Spleen (tissue), 11 donors: Measurements from ENCODE around the gene CD80. TPM values are rescaled to one million over a fixed set of nuclear protein-coding genes. Genes with fewer than 3 reads are reported as not detected.

Experiments used
- DNase-seq: peaks from one replicate; pipeline ENCODE4 v3.0.0-alpha.2; 2020
- H3K27ac ChIP-seq, 8 donors: fragments of 200-600 bp; sonication (generic) in 7 of 8; 1 replicate in 4 of 8; 2 replicates in 4 of 8; pipeline versions ENCODE4 v1.5.0 to v1.8.0; 2016 to 2021; ENCODE audit warnings: inconsistent platforms in 4 of 8, mild to moderate bottlenecking in 4 of 8, moderate library complexity in 1 of 8
- H3K27me3 ChIP-seq, 7 donors: fragments of 200-600 bp; sonication (generic) in 6 of 7; replicated peaks in 1 of 7; 1 replicate in 4 of 7; 2 replicates in 3 of 7; pipeline versions ENCODE4 v1.5.0 to v1.8.0; 2016 to 2021; ENCODE audit warnings: inconsistent platforms in 3 of 7, mild to moderate bottlenecking in 1 of 7
- H3K36me3 ChIP-seq, 6 donors: fragments of 200-600 bp; sonication (generic) in 5 of 6; 1 replicate in 4 of 6; 2 replicates in 2 of 6; pipeline versions ENCODE4 v1.5.0 to v1.8.0; 2016 to 2021; ENCODE audit warnings: inconsistent platforms in 2 of 6
- H3K4me1 ChIP-seq, 6 donors: fragments of 200-600 bp; sonication (generic) in 5 of 6; 1 replicate in 3 of 6; 2 replicates in 3 of 6; pipeline versions ENCODE4 v1.5.0 to v1.8.0; 2016 to 2021; ENCODE audit warnings: inconsistent platforms in 3 of 6
- H3K4me3 ChIP-seq, 8 donors: fragments of 200-600 bp; sonication (generic) in 7 of 8; 1 replicate in 4 of 8; 2 replicates in 4 of 8; pipeline versions ENCODE4 v1.5.0 to v1.8.0; 2016 to 2021; ENCODE audit warnings: inconsistent platforms in 4 of 8, mild to moderate bottlenecking in 4 of 8, moderate library complexity in 2 of 8
- H3K9me3 ChIP-seq, 8 donors: fragments of 200-600 bp; sonication (generic) in 7 of 8; 1 replicate in 4 of 8; 2 replicates in 4 of 8; pipeline versions ENCODE4 v1.5.0 to v1.8.0; 2016 to 2021; ENCODE audit warnings: inconsistent platforms in 4 of 8
- CTCF ChIP-seq, 11 experiments: fragments of 200-600 bp in 7 of 11; fragments of 450-650 bp in 4 of 11; sonication (generic) in 4 of 11; IDR thresholded peaks in 8 of 11; conservative IDR thresholded peaks in 3 of 11; 1 replicate in 7 of 11; 2 replicates in 4 of 11; pipeline versions ENCODE4 v1.4.0 to v1.8.0; 2016 to 2021; ENCODE audit warnings: antibody characterized with exemption in 11 of 11, inconsistent platforms in 4 of 11, mild to moderate bottlenecking in 1 of 11
- POLR2A ChIP-seq, 3 donors: fragments of 450-650 bp; IDR thresholded peaks; one replicate each; pipeline ENCODE4 v1.5.1; 2017; ENCODE audit warnings: antibody characterized with exemption in 3 of 3, mild to moderate bottlenecking in 1 of 3
- POLR2AphosphoS5 ChIP-seq, 3 donors: sonication (generic); formaldehyde crosslinking; IDR thresholded peaks; one replicate each; pipeline ENCODE4 v1.5.1; 2017; ENCODE audit warnings: antibody characterized with exemption in 3 of 3
- WGBS, 5 donors: extraction: QIAGEN DNeasy Blood & Tissue Kit in 3 of 5; methylation state at CpG; one replicate each; pipeline versions ENCODE4 v1.1.5 to v1.1.7; 2013 to 2018; 5-methylcytosine and 5-hydroxymethylcytosine counted together
- intact Hi-C: fragments of 100-400 bp; cut with DNase I; formaldehyde crosslinking; loops from one replicate; pipeline ENCODE4 v1.15.0; 2023; ENCODE audit warnings: low total_unique reads
- polyA plus RNA-seq, 3 donors: library from polyadenylated mRNA; stranded (reverse); fragments of 200-250 nt; gene quantifications; one replicate each; pipeline ENCODE4 v1.2.1, GENCODE V29; 2013
- total RNA-seq, 7 donors: library from RNA; depleted of rRNA in 3 of 7; stranded (reverse); fragments of >200 nt in 3 of 7; fragmentation: NEBNext Ultra II Directional in 4 of 7; extraction: Animal tissue kit (Norgen Biotek cat#: 25700) in 4 of 7; gene quantifications; one replicate each; pipeline versions ENCODE4 v1.1.0 to v1.2.1, GENCODE V29; 2016 to 2021
- donor health status: healthy with polysubstance abuse.
- donor health status: DM: no; HTN: no; CAD: no; lungs with moderate emphysema.
- donor health status: DM: no; HTN: no; CAD: no.
- donor health status: Bipolar disorder and iron deficiency.
- donor health status: healthy.
- donor health status: DM: no; HTN: no; CAD: no.
- donor health status: DM: yes; HTN: yes; CAD: no.

CD80 gene
- total and polyA plus RNA-seq, 10 donors = 1.5 to 33.0 (median 13.4) TPM

- WGBS, 5 donors = 97 to 100% (median 99%) methylated on average over 2 of the region's 2 CpGs
- Histone ChIP-seq H3K36me3 (peaks cover 0 to 96% (median 23%) of the 10 kb centered on the region in 6 donors), H3K27ac (peak overlapping the region in 4 of 8 donors; percentile 57 to 74 (median 68)), H3K27me3 (no peaks in the 10 kb centered on the region), H3K4me3 (no peak overlapping the region), H3K4me1 (peaks cover 0 to 51% (median 12%) of the 10 kb centered on the region in 6 donors), H3K9me3 (no peaks in the 10 kb centered on the region)
- intact Hi-C loops = no loop called here
- TF ChIP-seq POLR2A (IDR thresholded peaks at IDR 0.05) (no peak), POLR2AphosphoS5 (IDR thresholded peaks at IDR 0.05) (no peak), CTCF (IDR thresholded peaks at IDR 0.05 in 8 of 11, conservative IDR thresholded peaks at IDR 0.05 in 3 of 11) (no peak)
- no peak for DNase-seq
Observed at GRCh38 chr3:119507404-119507803, 52.0 kb downstream of the CD80 start.

DNA sequence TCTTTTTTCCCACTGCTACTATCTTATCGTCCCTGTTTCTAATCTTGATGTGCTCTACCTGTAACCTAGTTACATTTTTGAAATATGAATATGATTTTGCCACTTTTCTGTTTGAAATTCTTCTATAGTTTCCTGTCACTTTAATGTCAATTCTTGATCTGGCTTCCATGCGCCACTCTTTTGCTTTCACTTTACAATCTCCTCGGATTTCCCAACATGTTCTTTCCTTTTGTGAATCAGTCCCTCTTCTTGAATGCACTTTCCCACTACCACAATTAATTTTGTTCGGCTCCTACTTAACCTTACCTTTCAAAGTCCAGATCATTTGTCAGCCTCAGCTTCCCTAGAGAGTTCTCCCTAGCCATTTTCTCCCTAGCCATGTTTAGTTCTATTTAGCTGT is 52.8 kb downstream of the CD80 start:
- TF ChIP-seq POLR2AphosphoS5 (IDR thresholded peaks at IDR 0.05) = no peak
- TF ChIP-seq CTCF (IDR thresholded peaks at IDR 0.05 in 8 of 11, conservative IDR thresholded peaks at IDR 0.05 in 3 of 11) = no peak
- no peak for TF ChIP-seq POLR2A (IDR thresholded peaks at IDR 0.05)
- peak overlapping the region in 6 of 8 donors; percentile 45 to 74 (median 62) for H3K27ac ChIP-seq
- H3K27me3 ChIP-seq = no peaks in the 10 kb centered on the region
- H3K9me3 ChIP-seq = no peaks in the 10 kb centered on the region
- intact Hi-C loops = no loop called here
- peaks cover 0 to 92% (median 20%) of the 10 kb centered on the region in 6 donors for H3K36me3 ChIP-seq
- no peak for DNase-seq
- H3K4me3 ChIP-seq = peak overlapping the region in 5 of 8 donors; percentile 7 to 31 (median 24)
- peaks cover 0 to 58% (median 17%) of the 10 kb centered on the region in 6 donors for H3K4me1 ChIP-seq
- WGBS, 5 donors = 28 to 52% (median 30%) methylated on average over 4 of the region's 4 CpGs

DNA sequence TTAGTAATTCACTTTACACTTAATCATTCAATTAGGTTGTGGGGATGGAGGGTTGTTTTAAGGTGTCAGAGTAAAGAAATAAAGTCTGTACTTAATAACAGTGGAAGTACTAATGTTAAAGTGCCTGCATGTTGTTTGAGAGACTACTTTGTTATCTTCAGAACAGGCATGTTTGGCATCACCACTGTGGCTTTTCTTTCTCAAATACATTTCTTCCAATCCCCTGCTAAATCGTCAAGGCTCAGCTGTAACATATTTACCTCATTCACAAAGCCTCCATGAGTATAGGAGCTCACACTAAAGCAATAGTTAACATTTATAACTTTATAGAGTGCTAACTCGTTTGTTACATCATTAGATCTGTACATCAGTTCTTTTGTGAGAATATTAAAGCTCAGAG is 58.5 kb downstream of the CD80 start:
- Histone ChIP-seq H3K27me3 (no peaks in the 10 kb centered on the region), H3K27ac (peak overlapping the region in 6 of 8 donors; percentile 23 to 96 (median 70)), H3K9me3 (no peaks in the 10 kb centered on the region), H3K4me3 (peak overlapping the region in 1 of 8 donors; percentile 85), H3K36me3 (peaks cover 0 to 43% (median 7%) of the 10 kb centered on the region in 6 donors), H3K4me1 (peaks cover 17 to 71% (median 44%) of the 10 kb centered on the region in 6 donors)
- TF ChIP-seq CTCF (IDR thresholded peaks at IDR 0.05 in 8 of 11, conservative IDR thresholded peaks at IDR 0.05 in 3 of 11) (no peak), POLR2A (IDR thresholded peaks at IDR 0.05) (no peak), POLR2AphosphoS5 (IDR thresholded peaks at IDR 0.05) (no peak)
- WGBS, 5 donors = 49 to 72% (median 61%) methylated on average over 2 of the region's 2 CpGs
- intact Hi-C loops = no loop called here
- DNase-seq = no peak

DNA sequence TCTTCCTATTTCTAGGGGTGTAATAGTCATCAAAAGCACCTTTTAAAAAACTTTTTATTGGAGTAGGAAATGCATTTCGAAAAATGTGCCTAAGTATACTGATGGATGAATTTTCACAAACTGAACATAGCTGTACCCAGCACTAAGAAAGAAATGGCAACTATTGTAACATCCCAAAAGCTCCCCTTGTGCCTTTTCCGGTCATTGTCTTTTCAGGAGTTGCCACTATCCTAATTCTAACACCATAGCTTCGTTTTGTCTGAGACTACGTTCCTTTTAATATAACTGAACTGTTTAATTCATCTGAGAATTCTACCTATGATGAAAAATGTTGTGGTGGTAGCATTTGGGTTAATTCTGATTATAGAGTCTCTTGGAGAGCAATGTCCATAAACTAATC is 59.1 kb downstream of the CD80 start:
- no peak for DNase-seq
- peak overlapping the region in 2 of 8 donors; percentile 74 to 85 for H3K4me3 ChIP-seq
- no peak for TF ChIP-seq POLR2AphosphoS5 (IDR thresholded peaks at IDR 0.05)
- no peak for TF ChIP-seq CTCF (IDR thresholded peaks at IDR 0.05 in 8 of 11, conservative IDR thresholded peaks at IDR 0.05 in 3 of 11)
- TF ChIP-seq POLR2A (IDR thresholded peaks at IDR 0.05) = no peak
- peaks cover 17 to 65% (median 43%) of the 10 kb centered on the region in 6 donors for H3K4me1 ChIP-seq
- WGBS, 5 donors = 71 to 85% (median 78%) methylated on average over 4 of the region's 4 CpGs
- H3K36me3 ChIP-seq = peaks cover 0 to 37% (median 5%) of the 10 kb centered on the region in 6 donors
- H3K9me3 ChIP-seq = no peaks in the 10 kb centered on the region
- no peaks in the 10 kb centered on the region for H3K27me3 ChIP-seq
- peak overlapping the region in 6 of 8 donors; percentile 23 to 96 (median 70) for H3K27ac ChIP-seq
- intact Hi-C loops = no loop called here
